HepG2 (cell line): ENCODE data around the gene ARMH4. TPM values are rescaled to one million over a fixed set of nuclear protein-coding genes. Genes with fewer than 3 reads are reported as not detected.

ENCODE experiments used
- AHR ChIP-seq: IDR thresholded peaks from 2 replicates; pipeline ENCODE4 v1.6.1; 2018; ENCODE audit warnings: missing genetic modification reagents, missing compliant biosample characterization
- HMGXB4 ChIP-seq, 2 experiments: sonication (generic) in 1 of 2; formaldehyde crosslinking in 1 of 2; IDR thresholded peaks; 2 replicates each; pipeline versions ENCODE4 v1.4.0 to v1.6.1; 2018 to 2020; ENCODE audit warnings: missing genetic modification reagents in 2 of 2, borderline replicate concordance in 1 of 2, low read depth in 1 of 2, mild to moderate bottlenecking in 1 of 2, missing biosample characterization in 1 of 2
- MLLT10 ChIP-seq: sonication (generic); formaldehyde crosslinking; IDR thresholded peaks from 2 replicates; pipeline ENCODE4 v1.4.0; 2020; ENCODE audit warnings: missing genetic modification reagents
- MTF1 ChIP-seq: sonication (generic); formaldehyde crosslinking; IDR thresholded peaks from 2 replicates; pipeline ENCODE4 v1.5.0; 2020; ENCODE audit warnings: missing genetic modification reagents
- SKIL ChIP-seq: sonication (generic); formaldehyde crosslinking; IDR thresholded peaks from 2 replicates; pipeline ENCODE4 v1.8.0; 2022; ENCODE audit warnings: missing genetic modification reagents, mild to moderate bottlenecking, moderate library complexity, borderline replicate concordance
- THAP7 ChIP-seq: sonication (generic); formaldehyde crosslinking; IDR thresholded peaks from 2 replicates; pipeline ENCODE4 v1.8.1; 2023; ENCODE audit warnings: mild to moderate bottlenecking, missing genetic modification reagents
- ZBTB49 ChIP-seq: sonication (generic); formaldehyde crosslinking; IDR thresholded peaks from 2 replicates; pipeline ENCODE4 v1.4.0; 2020; ENCODE audit warnings: missing genetic modification reagents, borderline replicate concordance
- ZSCAN12 ChIP-seq: sonication (generic); formaldehyde crosslinking; IDR thresholded peaks from 2 replicates; pipeline ENCODE4 v1.9.0; 2021; ENCODE audit warnings: mild to moderate bottlenecking, missing genetic modification reagents
- polyA plus RNA-seq, 8 experiments: library from polyadenylated mRNA; depleted of rRNA in 3 of 8; stranded (reverse) in 7 of 8; unstranded in 1 of 8; fragments of >200 nt; fragmentation: Illumina TruSeq in 4 of 8; extraction: Trizol in 4 of 8; gene quantifications; 2 replicates each; pipeline versions ENCODE4 v1.2.1 to v1.2.3, GENCODE V29; 2011 to 2016; ENCODE audit warnings: low read depth in 4 of 8, missing spikeins in 1 of 8, mixed read lengths in 1 of 8; ENCODE audit not compliant: insufficient read depth in 1 of 8
- total RNA-seq, 5 experiments: library from RNA; depleted of rRNA; stranded (reverse); fragments of >200 nt; fragmentation: Illumina TruSeq; extraction: Trizol; gene quantifications; 2 replicates each; pipeline ENCODE4 v1.2.3, GENCODE V29; 2016; ENCODE audit warnings: low read depth in 1 of 5
- TF ChIP-seq, protein P1 (sequence below), 2 experiments: sonication (generic) in 1 of 2; formaldehyde crosslinking in 1 of 2; IDR thresholded peaks; 2 replicates each; pipeline versions ENCODE4 v1.6.1 to v1.9.0; 2014 to 2022; ENCODE audit warnings: antibody characterized with exemption in 1 of 2, borderline replicate concordance in 1 of 2, inconsistent platforms in 1 of 2, low read depth in 1 of 2, missing genetic modification reagents in 1 of 2

The ARMH4 gene
- total and polyA plus RNA-seq, 2 of the 13 experiments (the other 11 are each of a cell fraction or from before 2014, with no cell fraction given), result 0.02 to 0.18 TPM

GRCh38 chr14:58106446-58106845, 45.6 kb downstream of the ARMH4 start (continued):
- TF ChIP-seq, protein P1, sequence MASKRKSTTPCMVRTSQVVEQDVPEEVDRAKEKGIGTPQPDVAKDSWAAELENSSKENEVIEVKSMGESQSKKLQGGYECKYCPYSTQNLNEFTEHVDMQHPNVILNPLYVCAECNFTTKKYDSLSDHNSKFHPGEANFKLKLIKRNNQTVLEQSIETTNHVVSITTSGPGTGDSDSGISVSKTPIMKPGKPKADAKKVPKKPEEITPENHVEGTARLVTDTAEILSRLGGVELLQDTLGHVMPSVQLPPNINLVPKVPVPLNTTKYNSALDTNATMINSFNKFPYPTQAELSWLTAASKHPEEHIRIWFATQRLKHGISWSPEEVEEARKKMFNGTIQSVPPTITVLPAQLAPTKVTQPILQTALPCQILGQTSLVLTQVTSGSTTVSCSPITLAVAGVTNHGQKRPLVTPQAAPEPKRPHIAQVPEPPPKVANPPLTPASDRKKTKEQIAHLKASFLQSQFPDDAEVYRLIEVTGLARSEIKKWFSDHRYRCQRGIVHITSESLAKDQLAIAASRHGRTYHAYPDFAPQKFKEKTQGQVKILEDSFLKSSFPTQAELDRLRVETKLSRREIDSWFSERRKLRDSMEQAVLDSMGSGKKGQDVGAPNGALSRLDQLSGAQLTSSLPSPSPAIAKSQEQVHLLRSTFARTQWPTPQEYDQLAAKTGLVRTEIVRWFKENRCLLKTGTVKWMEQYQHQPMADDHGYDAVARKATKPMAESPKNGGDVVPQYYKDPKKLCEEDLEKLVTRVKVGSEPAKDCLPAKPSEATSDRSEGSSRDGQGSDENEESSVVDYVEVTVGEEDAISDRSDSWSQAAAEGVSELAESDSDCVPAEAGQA (IDR thresholded peaks at IDR 0.05; ENCODE audit: low read depth), result no peak
- TF ChIP-seq, protein P1 (CRISPR knock-in tag; IDR thresholded peaks at IDR 0.05; ENCODE audit: borderline replicate concordance), result no peak
- TF ChIP-seq MLLT10 (CRISPR knock-in tag) (no peak), THAP7 (no peak), ZBTB49 (CRISPR knock-in tag) (no peak), SKIL (no peak), ZSCAN12 (CRISPR knock-in tag) (no peak), AHR (CRISPR knock-in tag) (no peak), HMGXB4 (CRISPR knock-in tag; IDR thresholded peaks at IDR 0.05; ENCODE audit: borderline replicate concordance in 1 of 2, low read depth in 1 of 2) (no peak), MTF1 (no peak)
